Transverse colon (tissue), 4 donors: Measurements from ENCODE around the gene OR52J3. TPM values are rescaled to one million over a fixed set of nuclear protein-coding genes. Genes with fewer than 3 reads are reported as not detected.

Experiments
- DNase-seq: peaks from one replicate; pipeline ENCODE4 v3.0.0-alpha.2; 2019
- H3K27ac ChIP-seq, 4 donors: fragments of 200-600 bp; sonication (generic); 2 replicates each; pipeline ENCODE4 v1.5.1; 2016 to 2018; ENCODE audit warnings: inconsistent platforms in 4 of 4
- H3K27me3 ChIP-seq: fragments of 200-600 bp; sonication (generic); 2 replicates; pipeline ENCODE4 v1.5.1; 2017; ENCODE audit warnings: inconsistent platforms
- H3K36me3 ChIP-seq, 4 donors: fragments of 200-600 bp; sonication (generic); 2 replicates each; pipeline ENCODE4 v1.5.1; 2017 to 2019; ENCODE audit warnings: inconsistent platforms in 4 of 4
- H3K4me1 ChIP-seq, 4 donors: fragments of 200-600 bp; sonication (generic); 2 replicates each; pipeline ENCODE4 v1.5.1; 2017 to 2020; ENCODE audit warnings: inconsistent platforms in 4 of 4
- H3K4me3 ChIP-seq, 4 donors: fragments of 200-600 bp; sonication (generic); 1 replicate in 1 of 4; 2 replicates in 3 of 4; pipeline versions ENCODE4 v1.5.1 to v1.6.1; 2017 to 2019; ENCODE audit warnings: inconsistent platforms in 4 of 4
- H3K9me3 ChIP-seq, 2 donors: fragments of 200-600 bp; sonication (generic); 2 replicates each; pipeline ENCODE4 v1.5.1; 2017 to 2019; ENCODE audit warnings: inconsistent platforms in 2 of 2
- EP300 ChIP-seq: sonication (generic); formaldehyde crosslinking; IDR thresholded peaks from one replicate; pipeline ENCODE4 v1.6.1; 2017; ENCODE audit warnings: antibody characterized with exemption, low read depth
- POLR2A ChIP-seq: fragments of 450-650 bp; IDR thresholded peaks from one replicate; pipeline ENCODE4 v1.6.1; 2016; ENCODE audit warnings: antibody characterized with exemption, mild to moderate bottlenecking, moderate library complexity
- POLR2AphosphoS5 ChIP-seq, 3 donors: sonication (generic); formaldehyde crosslinking; IDR thresholded peaks; one replicate each; pipeline ENCODE4 v1.6.1; 2016; ENCODE audit warnings: antibody characterized with exemption in 3 of 3
- WGBS, 2 donors: methylation state at CpG; one replicate each; pipeline ENCODE4 v1.1.5; 2018; ENCODE audit warnings: low coverage in 1 of 2; 5-methylcytosine and 5-hydroxymethylcytosine counted together
- in situ Hi-C, 4 donors: fragments of 200-750 bp; cut with MboI; loops; one replicate each; pipeline versions ENCODE4 v1.15.0 to v1.15.1; 2017; ENCODE audit warnings: low sequenced_read_pairs in 3 of 4, low pct_ligation_motif_present in 1 of 4, low pct_unique_long_range_greater_than_20kb in 1 of 4
- intact Hi-C: fragments of 100-400 bp; cut with DNase I; formaldehyde crosslinking; loops from one replicate; pipeline ENCODE4 v1.15.1; 2023; ENCODE audit warnings: low total_unique reads
- total RNA-seq, 4 donors: library from RNA; depleted of rRNA; stranded (reverse); fragments of >200 nt; gene quantifications; one replicate each; pipeline ENCODE4 v1.1.0, GENCODE V29; 2016
- TF ChIP-seq, protein P1 (sequence below), 5 experiments: fragments of 200-600 bp in 3 of 5; fragments of 450-650 bp in 2 of 5; sonication (generic) in 3 of 5; IDR thresholded peaks; 1 replicate in 2 of 5; 2 replicates in 3 of 5; pipeline ENCODE4 v1.5.1; 2016 to 2017; ENCODE audit warnings: antibody characterized with exemption in 5 of 5, inconsistent platforms in 3 of 5, mild to moderate bottlenecking in 2 of 5, moderate library complexity in 1 of 5

The OR52J3 gene
- total RNA-seq, 4 donors from 2014 or later: not detected

DNA sequence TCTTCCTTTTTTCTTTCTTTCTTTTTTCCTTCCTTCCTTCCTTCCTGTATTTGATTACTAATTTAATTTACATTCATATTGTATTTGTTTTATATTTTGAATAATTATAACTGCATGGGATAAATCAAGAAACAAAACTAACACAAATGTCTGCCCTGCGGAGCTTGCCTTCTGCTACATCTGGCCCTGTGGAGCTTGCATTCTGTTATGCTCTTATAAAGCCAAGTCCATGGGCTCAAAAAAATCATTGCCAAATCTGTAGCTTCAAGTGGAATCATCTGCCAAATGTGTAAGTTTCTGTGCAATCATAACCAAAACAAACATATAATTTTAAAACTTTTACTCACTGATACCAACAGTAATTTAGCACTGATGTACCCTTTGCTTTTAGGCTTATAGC lies 8.0 kb upstream of the OR52J3 start:
- WGBS, 2 donors: 71 to 82% methylated on average over 1 of the region's 1 CpG
- in situ Hi-C loops: no loop called here
- intact Hi-C loops: no loop called here
- Histone ChIP-seq H3K27ac (no peak overlapping the region), H3K27me3 (no peaks in the 10 kb centered on the region), H3K9me3 (no peaks in the 10 kb centered on the region), H3K4me1 (no peaks in the 10 kb centered on the region), H3K4me3 (no peak overlapping the region), H3K36me3 (no peaks in the 10 kb centered on the region)
- DNase-seq: no peak
- TF ChIP-seq POLR2AphosphoS5 (IDR thresholded peaks at IDR 0.05): no peak
- TF ChIP-seq, protein P1, sequence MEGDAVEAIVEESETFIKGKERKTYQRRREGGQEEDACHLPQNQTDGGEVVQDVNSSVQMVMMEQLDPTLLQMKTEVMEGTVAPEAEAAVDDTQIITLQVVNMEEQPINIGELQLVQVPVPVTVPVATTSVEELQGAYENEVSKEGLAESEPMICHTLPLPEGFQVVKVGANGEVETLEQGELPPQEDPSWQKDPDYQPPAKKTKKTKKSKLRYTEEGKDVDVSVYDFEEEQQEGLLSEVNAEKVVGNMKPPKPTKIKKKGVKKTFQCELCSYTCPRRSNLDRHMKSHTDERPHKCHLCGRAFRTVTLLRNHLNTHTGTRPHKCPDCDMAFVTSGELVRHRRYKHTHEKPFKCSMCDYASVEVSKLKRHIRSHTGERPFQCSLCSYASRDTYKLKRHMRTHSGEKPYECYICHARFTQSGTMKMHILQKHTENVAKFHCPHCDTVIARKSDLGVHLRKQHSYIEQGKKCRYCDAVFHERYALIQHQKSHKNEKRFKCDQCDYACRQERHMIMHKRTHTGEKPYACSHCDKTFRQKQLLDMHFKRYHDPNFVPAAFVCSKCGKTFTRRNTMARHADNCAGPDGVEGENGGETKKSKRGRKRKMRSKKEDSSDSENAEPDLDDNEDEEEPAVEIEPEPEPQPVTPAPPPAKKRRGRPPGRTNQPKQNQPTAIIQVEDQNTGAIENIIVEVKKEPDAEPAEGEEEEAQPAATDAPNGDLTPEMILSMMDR (IDR thresholded peaks at IDR 0.05): no peak
- TF ChIP-seq EP300: no peak
- TF ChIP-seq POLR2A: no peak

DNA sequence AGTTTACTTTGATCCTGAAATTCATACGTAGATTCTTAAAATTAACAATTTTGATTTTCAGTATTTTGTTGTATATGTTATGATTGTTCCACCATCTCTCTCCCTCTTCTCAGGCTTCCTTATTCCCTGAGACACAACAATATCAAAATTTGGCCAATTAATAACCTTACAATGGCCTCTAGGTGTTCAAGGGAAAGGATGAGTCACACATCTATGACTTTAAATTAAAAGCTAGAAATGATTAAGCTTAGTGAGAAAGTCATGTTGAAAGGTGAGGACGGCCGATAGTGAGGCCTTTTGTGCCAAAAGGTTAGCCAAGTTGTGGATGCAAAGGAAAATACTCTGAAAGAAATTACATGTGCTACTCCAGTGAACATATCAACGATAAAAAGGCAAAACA lies 5.5 kb upstream of the OR52J3 start:
- Histone ChIP-seq H3K27me3 (no peaks in the 10 kb centered on the region), H3K27ac (no peak overlapping the region), H3K9me3 (no peaks in the 10 kb centered on the region), H3K4me3 (no peak overlapping the region), H3K36me3 (no peaks in the 10 kb centered on the region), H3K4me1 (no peaks in the 10 kb centered on the region)
- WGBS, 2 donors: 67 to 78% methylated on average over 4 of the region's 4 CpGs
- DNase-seq: no peak
- TF ChIP-seq POLR2AphosphoS5 (IDR thresholded peaks at IDR 0.05) (no peak), POLR2A (no peak), EP300 (no peak)
- TF ChIP-seq, protein P1 (IDR thresholded peaks at IDR 0.05): no peak
- in situ Hi-C loops (no loop called here), intact Hi-C loops (no loop called here)

DNA sequence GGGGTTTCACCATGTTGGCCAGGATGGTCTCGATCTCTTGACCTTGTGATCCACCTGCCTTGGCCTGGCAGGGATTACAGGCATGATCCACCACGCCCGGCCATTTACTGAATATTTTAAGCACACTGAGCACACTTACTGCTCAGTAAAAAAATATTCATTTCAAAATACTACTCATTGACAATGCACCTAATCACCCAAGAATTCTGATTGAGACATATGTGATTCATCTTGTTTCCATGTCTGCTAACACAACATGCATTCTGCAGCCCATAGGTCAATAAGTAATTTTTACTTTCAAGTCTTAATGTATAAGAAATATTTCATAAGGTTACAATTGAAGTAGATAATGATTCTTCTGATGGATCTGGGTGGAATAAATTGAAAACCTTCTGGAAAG lies 4.2 kb upstream of the OR52J3 start:
- TF ChIP-seq POLR2A: no peak
- TF ChIP-seq POLR2AphosphoS5 (IDR thresholded peaks at IDR 0.05): no peak
- TF ChIP-seq, protein P1 (IDR thresholded peaks at IDR 0.05): no peak
- TF ChIP-seq EP300: no peak
- no peak for DNase-seq
- H3K27me3 ChIP-seq: no peaks in the 10 kb centered on the region
- in situ Hi-C loops (no loop called here), intact Hi-C loops (no loop called here)
- H3K27ac ChIP-seq: no peak overlapping the region
- H3K9me3 ChIP-seq: no peaks in the 10 kb centered on the region
- WGBS, 2 donors: 64% methylated on average over 3 of the region's 3 CpGs; no CpG with 5 or more reads in 1 of the 2 donors
- no peaks in the 10 kb centered on the region for H3K36me3 ChIP-seq
- H3K4me3 ChIP-seq: no peak overlapping the region
- H3K4me1 ChIP-seq: no peaks in the 10 kb centered on the region

DNA sequence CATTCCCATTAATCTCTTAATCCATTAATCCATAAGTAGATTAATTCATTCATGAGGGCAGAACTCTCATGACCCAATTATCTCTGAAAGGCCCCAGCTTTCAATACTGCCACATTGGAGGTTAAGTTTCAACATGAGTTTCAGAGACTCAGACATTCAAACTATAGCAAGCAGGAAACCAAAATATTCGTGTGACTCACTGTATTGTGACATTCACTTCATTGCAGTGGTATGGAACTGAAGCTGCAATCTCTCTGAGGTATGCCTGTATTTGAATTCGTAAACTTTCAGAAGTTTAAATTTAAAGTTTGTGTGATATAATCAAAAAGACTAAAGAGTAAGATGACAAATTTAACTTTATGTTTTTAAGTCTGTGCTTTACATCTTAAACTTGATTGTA lies 2.9 kb upstream of the OR52J3 start:
- in situ Hi-C loops: no loop called here
- intact Hi-C loops: no loop called here
- 50 to 59% methylated on average over 2 of the region's 2 CpGs for WGBS, 2 donors

More for the DNA sequence above, 2.9 kb upstream of the OR52J3 start:
- Histone ChIP-seq H3K4me1 (no peaks in the 10 kb centered on the region), H3K27ac (no peak overlapping the region), H3K27me3 (no peaks in the 10 kb centered on the region), H3K4me3 (no peak overlapping the region), H3K36me3 (no peaks in the 10 kb centered on the region), H3K9me3 (no peaks in the 10 kb centered on the region)
- TF ChIP-seq POLR2A: no peak
- TF ChIP-seq, protein P1 (IDR thresholded peaks at IDR 0.05): no peak
- no peak for TF ChIP-seq POLR2AphosphoS5 (IDR thresholded peaks at IDR 0.05)
- TF ChIP-seq EP300: no peak
- no peak for DNase-seq
